GM19395 (cell line): ENCODE results near the gene GNAL.
"Not testable (repeated sequence)": the region's sequence is repeated elsewhere in the genome, so short reads cannot be mapped to it uniquely, and the experiment has no call there.

Experiments used
- ATAC-seq: cut with Tn5 transposase; IDR thresholded peaks from one replicate; pipeline ENCODE4 v1.9.1; 2021; ENCODE audit warnings: mild to moderate bottlenecking, moderate library complexity; ENCODE audit not compliant: unreplicated experiment

The GNAL gene

GRCh38 chr18:11899063-11899462, 210.0 kb downstream of the GNAL start:
- ATAC-seq, result no peak

DNA sequence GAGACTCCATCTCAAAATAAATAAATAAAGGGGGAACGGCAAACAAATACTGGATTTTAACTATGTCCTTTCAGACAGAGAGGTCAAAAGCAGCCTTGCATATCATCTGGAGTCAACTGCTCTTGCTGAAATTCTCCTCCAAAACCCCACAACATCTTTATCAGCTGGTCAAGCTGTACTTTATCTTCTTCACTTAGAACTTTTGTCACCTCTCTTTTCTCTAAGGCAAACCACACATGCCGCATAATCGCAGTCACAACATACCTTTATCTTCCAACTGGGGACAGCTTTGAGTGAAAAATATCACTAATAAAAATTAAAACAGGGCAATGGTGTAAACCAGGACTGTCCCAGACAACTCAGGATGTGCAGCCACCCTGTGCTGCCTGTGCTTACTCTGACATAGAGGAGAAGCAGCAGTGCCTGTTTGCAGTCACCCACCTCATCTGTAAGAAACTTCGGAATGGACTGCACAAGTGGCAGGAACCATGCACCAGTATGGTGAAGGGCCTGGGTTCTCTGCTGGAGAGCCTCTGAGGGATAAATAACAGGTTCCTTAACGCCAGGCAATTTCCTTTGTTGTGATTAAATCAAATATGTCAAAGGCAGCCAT, 212.9 kb downstream of the GNAL start:
- no peak for ATAC-seq

GRCh38 chr18:11902522-11903292, 213.6 kb downstream of the GNAL start:
- ATAC-seq, result no peak

- ATAC-seq, result no peak
These were observed 216.5 kb downstream of the GNAL start for GRCh38 chr18:11905613-11906012.

GRCh38 chr18:11906176-11906575, 217.1 kb downstream of the GNAL start:
- no peak for ATAC-seq

DNA sequence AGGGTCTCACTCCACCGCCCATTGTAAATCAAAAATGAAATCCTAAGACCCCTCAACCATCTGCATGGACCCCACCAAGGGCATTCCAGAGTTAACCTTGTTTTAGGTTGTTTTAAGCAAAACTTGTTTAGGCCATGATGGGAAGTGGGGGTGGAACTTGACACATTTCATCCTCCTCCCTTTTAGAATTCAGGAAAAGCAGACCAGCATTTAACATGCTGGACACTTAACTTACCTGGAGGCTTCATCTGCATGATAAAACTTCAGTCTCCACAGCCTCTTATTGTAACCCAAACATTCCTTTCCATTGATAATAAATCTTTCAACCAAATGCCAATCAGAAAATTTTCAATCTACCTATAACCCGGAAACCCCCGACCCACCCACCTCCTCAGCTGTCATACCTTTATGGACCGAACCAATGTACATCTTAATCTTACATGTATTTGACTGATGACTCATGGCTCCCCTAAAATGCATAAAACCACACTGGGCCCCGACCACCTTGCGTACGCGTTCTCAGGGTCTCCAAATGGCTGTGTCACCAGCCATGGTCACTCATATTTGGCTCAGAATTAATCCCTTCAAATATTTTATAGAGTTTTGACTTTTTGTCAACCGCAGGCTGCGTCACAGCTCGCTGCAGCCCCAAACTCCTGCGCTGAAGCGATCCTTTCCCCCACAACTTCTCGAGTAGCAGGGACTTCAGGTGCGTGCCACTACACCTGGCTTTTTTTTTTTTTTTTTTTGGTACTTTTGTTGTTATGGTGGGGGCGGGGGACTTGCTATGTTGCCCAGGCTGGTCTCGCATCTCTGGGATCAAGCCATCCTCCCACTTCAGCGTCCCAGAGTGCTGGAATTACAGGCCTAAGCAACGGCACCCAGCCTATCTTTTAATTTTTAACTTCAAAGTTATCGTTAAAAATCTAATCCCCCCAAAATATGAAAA, 218.1 kb downstream of the GNAL start:
- ATAC-seq, result no peak

GRCh38 chr18:11908182-11909060, 219.4 kb downstream of the GNAL start, which contains the start of gene MPPE1:
MPPE1 (minus strand) TSS chr18:11908317; CDS start chr18:11897264, 11,053 bp downstream.
- peak; percentile 85 for ATAC-seq

DNA sequence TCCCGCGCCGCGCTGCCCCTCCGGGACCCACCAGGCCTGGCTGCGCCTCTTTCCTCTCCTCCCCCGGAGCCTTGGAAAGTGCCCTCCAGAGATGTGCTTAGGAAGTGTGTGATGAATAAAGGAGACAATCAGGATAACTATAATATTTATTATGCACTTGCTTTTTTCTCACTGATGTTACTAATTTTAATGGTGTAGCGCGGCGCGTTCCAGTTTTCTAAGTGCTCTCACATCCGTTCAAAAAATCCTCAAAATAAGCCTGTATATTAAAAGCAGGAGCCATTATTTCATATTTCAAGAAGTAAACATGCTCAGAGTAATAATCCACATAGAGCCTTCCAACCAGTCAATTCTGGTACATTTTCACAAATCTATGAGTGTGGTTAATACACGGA, 220.0 kb downstream of the GNAL start:
- ATAC-seq, result no peak

- no peak for ATAC-seq
These were observed 220.5 kb downstream of the GNAL start for GRCh38 chr18:11909591-11910026.

GRCh38 chr18:11916880-11917279, 227.8 kb downstream of the GNAL start:
- not testable (repeated sequence) for ATAC-seq

GRCh38 chr18:11919522-11919921, 230.5 kb downstream of the GNAL start:
- ATAC-seq, result not testable (repeated sequence)

GRCh38 chr18:11923450-11923849, 234.4 kb downstream of the GNAL start:
- ATAC-seq, result no peak

DNA sequence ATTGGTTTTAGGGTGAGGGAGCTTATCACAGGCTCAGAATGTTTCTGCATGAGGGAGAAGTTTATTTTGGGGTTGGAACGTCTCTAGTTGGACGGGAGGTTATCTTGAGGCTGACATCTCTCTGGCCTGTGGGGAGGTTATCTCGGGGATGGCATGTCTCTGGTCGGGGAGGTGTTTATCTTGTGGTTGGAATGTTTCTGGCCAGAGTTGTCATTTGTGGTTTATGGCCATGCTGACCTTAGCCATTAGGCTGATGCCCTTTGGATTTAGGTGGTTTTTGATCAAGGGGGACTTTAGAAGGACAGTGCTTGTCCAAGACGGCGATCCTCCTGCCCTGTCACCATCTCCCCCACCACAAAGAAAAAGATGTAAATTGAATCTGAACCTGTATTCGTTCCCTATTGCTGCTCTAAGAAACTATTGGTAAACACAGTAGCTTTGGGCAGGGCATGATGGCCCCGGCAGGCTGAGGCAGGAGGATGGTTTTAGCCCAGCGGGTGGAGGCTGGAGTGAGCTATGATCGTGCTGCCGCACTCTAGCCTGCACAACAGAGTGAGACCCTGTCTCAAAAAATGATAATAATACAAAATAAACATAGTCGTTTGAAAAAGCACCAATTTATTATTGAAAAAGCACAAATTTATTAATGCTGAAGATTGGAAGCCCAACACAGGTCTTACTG, 236.9 kb downstream of the GNAL start:
- no peak for ATAC-seq

- no peak for ATAC-seq
These were observed 238.4 kb downstream of the GNAL start for GRCh38 chr18:11927497-11927896.

DNA sequence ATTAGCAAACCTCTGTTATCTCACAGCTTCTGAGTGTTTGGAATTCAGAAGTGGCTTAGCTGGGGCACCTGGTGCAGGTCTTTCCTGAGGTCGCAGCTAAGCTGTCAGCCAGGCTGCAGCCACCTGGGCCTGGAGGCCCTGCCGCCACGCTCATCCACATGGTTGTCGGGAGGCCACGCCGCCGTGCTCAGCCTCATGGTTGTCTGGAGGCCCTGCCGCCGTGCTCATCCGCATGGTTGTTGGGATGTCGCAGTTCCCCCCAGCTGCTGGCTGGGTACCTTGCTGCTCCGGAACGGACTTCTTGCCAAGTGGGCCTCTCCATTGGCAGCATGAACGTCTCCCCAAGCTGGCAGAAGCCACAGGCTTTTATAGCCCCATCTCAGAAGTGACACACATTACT, 243.3 kb downstream of the GNAL start:
- ATAC-seq, result no peak
